HG03342 (cell line): ENCODE measurements around the gene UBXN11.
"Not testable (repeated sequence)": the region's sequence is repeated elsewhere in the genome, so short reads cannot be mapped to it uniquely, and the experiment has no call there.

Experiments
- ATAC-seq: cut with Tn5 transposase; IDR thresholded peaks from one replicate; pipeline ENCODE4 v1.9.1; 2021; ENCODE audit warnings: mild to moderate bottlenecking, moderate library complexity; ENCODE audit not compliant: unreplicated experiment

UBXN11 gene

DNA sequence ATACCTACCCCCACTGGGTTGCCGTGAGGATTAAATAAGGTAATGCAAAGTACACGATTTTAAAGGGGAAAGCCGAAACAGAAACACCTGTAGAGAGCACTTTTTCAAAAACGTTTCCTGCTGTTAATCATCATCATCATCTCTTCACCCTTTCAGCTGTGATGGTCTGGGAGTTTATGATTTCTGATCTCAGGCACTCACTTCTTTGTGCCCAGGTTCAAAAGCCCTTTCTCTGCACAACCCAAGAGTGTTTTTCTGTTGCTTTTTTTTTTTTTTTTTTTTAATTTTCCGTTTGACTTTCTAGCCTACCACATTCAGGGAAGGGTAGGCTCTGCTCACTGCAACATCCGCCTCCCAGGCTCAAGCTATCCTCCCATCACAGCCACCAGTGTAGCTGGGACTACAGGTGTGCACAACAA lies 936 bp upstream of the UBXN11 start:
- ATAC-seq = no peak

DNA sequence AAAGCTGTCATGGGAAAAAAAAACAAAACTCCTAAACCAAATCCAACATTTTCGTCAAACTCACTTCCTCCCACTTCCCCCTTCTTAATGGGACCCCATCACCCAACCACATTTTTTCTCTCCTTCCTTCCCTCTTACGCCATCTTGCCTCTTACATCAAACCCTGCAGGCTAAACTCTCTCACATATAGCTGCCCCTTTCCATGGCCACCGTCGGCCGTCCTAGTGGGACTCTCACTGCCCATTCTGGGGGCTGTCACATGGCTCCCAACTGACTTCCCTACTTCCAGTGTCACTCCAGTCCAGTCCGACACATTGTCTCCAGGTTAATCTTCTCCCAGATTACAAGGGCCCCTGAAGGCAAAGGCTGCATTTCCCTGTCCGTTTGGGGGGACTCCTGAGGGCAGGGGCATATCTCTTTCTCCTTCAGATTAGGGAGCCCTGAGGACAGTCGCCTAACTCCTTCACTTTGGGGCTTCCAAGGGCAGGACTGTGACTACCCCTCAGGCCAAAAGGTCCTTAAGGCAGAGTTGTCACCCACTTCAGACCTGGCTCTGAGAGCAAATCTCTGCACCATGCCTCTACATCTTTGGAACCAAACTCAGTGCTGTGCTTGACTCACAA lies 658 bp downstream of the UBXN11 start:
- no peak for ATAC-seq

DNA sequence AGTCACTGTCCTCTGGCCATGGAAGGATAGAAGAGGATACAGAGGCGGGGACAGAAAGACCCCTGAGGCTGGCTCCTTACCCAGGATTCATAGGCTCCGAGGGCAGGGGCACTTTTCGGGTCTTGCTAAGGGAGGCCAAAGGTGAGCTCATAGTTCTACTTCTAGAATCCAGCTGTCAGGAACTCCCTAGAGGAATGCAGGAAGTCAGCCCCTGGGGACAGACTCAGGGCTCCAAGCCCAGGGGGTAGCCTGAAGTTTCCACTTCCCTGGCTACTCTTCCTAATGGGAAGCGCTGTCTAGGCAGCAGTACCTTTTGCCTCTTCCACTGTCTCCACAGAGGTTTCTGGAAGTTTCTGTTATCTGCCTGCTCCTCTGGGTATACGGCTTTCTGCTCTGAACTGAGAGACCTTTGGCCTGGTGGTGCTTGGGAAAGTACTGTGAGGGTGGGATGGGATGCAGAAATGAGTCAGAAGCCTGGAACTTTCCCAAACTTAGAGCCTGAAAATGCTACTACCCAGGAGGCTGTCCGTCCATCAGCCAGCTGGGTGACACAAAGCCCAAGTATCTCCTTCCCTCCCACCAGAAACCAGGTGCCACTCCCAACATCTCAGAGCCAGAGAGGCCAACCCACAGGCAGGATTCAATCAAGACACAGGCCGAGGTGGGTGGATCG lies 3.6 kb downstream of the UBXN11 start:
- no peak for ATAC-seq

GRCh38 chr1:26300578-26301275 lies 5.7 kb downstream of the UBXN11 start:
- no peak for ATAC-seq

GRCh38 chr1:26297791-26298124 lies 8.7 kb downstream of the UBXN11 start:
- ATAC-seq = no peak

DNA sequence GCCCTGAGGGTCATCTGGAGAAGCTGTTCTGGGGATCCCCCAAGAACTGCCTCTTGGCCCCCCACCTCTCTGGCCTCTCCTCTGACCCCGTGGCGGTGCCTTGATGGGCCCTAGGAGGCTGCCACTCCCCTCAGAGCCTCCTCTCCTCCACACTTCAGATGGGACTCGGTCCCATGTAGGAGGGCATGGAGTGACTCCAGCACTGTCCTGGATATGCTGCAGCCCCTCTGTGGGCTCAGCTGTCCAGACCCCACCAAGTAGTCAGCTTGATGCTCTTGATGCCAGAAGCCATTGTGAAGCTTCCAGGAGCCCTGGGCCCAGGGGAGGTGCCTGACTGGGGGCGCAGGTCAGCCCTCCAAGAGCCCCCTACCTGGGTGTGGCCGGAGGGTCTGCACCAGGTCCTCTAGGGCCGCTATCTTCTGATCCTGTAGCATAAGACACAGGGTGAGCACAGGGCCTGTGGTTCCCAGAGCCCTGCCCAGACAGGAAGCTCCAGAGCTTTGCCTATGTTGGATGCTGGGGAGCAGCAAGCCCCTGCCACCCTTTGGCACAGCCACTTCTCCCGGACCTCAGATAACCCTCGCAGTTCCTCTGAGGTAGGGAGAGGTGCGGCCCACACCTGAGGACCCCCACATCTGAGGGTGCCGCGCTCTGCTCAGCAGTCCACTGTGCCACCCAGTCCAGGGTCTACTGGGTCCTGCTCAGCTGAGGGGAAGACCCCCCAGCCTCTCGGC lies 9.2 kb downstream of the UBXN11 start:
- no peak for ATAC-seq

DNA sequence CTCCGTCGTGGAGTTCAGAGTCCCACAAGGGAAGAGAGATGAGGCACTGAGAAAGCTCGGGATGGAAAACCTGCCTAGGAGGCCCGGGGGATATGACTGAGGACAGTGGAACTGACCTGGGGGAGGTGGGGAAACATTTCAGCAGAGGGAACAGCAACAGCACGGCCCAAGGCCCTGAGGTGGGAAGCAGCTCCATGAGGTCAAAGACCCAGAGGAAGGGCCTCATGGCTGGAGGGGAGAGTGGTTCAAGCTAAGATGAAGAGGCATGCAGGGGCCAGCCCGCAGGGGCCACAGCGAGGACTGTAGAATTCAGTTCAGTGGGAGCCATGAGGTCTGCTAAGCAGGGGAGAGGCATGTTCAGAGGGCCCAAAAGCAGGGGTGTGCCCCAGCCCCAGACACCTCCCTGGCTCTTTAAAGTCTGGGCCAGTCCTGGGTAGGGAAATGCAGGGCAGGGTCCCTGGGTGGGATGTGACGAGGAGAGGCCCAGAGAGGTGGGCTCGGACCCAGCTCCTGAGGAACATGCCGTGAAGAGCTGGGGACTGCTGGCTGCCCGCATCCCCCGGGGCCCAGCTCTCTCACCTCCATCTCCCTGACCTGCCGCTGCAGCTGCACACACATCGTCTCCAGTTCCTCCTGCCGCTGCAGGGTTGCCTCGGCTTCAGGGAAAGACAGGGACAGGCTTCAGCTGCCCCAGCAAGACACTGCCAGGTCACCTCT lies 9.9 kb downstream of the UBXN11 start:
- no peak for ATAC-seq

GRCh38 chr1:26295194-26296138 lies 11.0 kb downstream of the UBXN11 start:
- ATAC-seq = no peak

DNA sequence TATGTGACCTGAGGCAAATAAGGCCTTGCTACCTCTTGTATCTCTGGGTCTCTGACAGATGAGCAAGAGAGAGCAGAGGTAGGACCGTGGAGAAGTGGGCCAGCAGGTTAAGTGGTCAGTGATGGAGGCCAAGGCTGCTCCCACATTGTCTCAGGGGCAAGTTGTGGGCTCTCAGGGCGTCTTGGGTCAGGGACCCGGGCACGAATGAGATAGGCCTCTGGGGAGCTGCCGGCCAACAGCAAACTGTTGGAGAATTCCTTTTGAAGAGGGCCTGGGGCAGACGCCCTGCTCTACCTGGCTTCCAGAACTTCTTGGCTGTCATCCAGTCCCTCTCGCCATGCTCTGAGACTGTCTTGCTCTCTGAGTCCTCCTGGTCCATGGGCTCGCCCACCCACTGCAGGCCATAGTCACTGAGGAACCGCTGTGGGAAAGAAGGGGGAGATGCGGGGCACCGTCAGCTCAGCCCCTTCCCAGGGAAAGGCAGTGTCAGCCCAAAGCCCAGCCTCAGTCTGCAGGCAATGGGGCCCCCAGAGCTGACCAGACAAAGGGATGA lies 12.4 kb downstream of the UBXN11 start:
- no peak for ATAC-seq

DNA sequence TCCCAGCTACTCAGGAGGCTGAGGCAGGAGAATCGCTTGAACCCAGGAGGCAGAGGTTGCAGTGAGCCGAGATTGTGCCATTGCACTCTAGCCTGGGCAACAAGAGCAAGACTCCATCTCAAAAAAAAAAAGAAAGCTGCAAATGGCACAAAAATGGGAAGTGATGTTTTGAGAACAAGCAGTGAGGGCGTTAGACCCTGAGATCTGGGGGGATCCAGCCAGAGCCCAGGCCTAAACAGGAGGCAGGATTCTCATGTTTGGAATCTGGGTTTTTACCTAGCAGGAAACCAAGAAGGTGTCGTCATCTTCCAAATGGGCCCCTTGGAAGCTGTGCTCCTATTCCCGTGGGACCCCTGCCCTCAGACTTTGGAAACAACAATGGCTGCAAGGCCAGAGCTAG lies 13.7 kb downstream of the UBXN11 start:
- ATAC-seq = not testable (repeated sequence)

- ATAC-seq = no peak
Observed at GRCh38 chr1:26291939-26292338, 14.5 kb downstream of the UBXN11 start.

DNA sequence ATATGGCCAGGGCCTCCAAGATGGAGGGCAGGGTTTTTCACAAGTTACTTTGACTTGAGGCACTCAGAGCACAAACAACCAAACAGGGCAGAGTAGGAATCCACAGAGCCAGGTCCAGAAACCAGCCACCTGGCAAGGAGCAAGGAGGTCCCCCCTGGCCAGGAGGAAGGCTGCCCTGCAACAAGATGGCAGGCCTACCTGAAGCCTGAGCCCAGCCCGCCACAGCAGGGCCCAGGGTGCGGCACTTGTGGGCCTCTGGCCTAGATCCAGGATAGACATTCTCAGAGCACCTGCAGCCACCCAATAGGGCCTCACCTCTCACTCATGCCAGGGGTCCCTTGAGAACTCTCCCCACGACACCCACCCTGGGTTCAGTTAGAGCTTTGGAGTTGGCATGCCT lies 15.0 kb downstream of the UBXN11 start:
- no peak for ATAC-seq

DNA sequence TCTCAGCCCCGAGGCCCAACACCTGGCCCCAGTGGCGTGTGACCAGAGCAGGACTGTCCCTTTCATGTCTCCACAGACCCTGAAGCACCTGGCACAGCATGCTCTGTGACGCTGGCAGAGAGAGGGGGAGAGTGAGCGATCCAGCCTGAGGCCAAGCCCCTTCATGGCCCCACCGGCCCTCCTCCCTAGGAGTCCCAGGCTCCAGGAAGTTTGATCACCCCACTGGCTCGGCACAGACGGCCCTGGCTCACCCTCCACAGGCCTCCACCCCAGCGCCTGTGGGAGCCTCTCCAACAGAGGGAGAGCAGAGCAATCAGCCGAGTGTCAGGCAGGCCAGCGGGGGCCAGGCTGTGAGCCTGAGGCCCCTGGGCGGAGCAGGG lies 15.6 kb downstream of the UBXN11 start:
- no peak for ATAC-seq

DNA sequence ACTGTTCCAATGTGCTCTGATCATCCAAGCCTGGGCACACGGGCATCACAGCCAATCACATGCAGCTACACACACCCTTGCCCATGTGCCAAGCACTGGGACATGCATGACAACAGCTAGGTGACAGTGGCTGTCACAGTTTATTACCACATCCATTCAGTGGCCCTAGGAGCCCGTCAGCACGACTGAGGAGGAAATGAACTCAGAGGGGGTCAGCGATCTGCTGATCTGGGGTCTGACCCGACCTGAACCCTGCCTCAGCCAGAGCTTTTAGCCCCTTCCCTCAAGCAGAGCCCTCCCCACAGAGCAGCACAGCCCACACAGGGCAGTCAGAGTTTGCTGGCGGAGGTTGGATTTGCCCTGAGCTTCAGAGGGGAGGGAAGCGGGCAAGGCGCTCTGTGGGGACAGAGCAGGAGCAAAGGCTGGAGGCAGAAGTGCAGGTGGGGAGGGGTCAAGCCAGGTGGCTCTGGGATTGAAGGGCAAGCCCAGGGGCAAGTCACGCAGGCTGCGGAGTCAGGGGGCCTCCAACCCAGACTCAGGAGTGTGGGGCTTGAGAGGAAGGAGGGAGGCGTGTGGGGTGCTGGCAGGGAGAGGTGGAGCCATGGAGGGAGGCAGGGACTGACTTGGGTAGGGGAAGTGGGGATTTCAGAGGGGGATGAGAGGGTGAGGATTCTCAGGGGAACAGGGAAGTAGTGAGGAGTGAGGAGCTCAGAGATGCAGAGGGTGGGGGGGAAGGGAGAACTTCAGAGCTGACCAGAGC lies 16.1 kb downstream of the UBXN11 start:
- ATAC-seq = no peak

DNA sequence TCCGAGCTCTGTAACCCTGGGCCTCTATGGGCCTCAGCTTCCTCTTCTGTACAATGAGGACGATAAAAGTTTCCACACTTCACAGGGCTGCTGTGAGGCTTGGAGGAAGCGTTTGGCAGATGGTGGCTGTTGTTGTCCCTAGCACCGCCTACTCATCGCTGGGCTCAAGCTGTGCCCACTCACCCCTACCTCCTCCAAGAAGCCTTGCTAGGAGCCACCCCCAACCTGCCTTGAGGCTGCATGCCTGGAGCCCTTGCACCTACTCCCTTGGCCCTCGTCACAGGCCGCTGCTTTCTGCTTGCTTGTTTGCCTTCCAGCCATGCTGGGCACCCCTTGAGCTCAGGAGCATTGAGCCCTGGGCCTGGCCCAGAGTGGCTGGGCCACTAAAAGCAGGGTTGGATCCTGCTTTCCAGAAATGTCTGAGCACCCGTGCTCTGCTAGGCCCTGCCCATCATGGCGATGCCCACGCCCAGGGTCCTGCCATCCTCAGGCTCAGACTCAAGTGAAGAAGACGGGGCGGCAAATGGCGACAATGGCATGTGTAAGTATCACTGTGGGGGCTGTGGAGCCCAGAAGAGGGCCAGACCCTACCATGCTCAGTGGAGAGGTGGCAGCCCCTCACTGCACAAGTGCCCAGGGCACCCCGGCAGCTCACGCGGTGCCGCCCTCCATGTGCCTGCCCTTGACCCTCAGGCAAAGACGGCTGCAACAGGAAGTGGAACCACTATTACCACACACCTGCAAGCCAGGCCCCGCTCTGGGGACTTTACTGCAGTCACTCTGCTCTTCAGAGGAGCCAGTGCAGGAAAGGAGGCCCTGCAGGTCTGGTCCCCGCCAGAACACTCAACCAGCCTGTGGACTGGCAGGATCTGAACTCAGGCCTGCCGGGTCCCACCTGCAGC lies 17.0 kb downstream of the UBXN11 start:
- no peak for ATAC-seq

DNA sequence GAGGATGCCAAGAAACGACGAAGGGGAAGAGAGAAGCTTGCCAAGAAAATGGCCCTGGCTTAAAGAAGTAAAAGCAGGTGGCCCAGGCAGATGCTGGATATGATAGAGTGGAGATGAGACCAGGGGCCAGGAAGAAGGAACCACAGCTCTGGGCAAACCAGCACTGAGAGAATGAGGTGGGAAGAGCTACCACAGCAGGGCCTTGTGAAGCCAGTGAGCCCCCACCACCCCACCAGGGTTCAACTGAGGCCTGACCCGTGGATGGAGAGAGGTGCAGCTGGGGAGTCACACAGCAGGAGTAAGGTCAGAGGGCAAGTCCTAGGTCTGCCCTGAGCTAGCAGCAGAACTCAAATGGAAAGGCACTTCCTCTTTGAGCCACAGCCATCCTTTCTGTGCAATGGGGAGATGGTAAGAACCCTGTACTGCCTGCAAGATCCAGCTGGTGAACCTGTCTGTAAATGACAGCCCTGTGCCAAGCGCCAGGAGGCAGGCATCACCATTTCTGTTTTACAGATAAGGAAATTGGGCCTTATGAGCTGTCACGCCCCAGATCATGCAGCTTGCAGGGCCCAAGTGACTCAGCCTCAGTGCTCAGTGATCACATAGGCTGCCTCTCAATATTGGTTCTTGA lies 18.0 kb downstream of the UBXN11 start:
- ATAC-seq = no peak

GRCh38 chr1:26287811-26288210 lies 18.6 kb downstream of the UBXN11 start:
- no peak for ATAC-seq
